Measurements from ENCODE around the gene EDDM3A.
"Not testable (repeated sequence)": the region's sequence is repeated elsewhere in the genome, so short reads cannot be mapped to it uniquely, and the experiment has no call there.

EDDM3A gene, protein sequence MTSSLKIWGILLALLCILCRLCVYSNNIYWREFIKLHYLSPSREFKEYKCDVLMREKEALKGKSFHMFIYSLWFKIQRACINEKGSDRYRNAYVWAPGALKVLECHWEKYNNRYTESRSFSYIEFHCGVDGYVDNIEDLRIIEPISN

DNA sequence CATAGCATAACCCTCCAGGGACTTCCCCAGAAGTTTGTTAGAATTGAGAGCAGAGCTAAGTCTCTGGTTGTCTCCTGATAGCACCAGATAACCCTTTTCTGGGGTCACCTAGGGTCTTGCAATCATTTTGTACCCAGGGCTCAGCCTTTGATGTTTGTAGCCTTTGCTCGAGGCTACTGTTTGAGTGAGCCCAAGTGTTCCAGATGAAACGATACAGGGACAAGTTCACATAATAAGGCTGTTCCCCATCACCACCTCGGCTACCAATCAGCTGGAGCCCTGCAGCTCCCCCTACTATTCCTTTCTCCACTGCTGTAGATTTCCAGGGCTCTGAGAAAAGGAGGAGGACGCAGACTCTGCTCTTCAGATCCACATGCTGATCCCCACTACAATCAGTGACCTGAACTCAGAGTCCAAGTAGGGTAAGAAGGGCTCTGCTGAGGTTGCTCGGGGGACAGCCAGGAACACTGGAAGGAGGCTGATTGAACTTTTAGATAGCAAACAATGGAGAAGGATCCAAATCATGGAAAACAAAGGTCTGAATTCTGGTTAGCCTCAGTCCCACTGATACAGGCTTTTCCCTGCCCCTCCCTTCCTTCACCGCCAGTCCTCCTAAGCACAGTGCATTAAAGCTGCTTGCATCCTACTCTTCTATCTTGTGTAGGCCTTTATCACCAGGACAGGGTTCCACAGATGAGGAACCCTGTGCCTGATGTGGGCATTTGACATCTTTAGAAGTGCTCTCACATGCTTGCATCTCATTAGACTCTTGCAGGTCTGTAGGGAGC is at the start of gene EDDM3A:
EDDM3A (plus strand) TSS at position 317 of the 788 bp plus-strand sequence. CDS start 1,694 bp downstream, outside the sequence.
- no peak for DNase-seq

DNA sequence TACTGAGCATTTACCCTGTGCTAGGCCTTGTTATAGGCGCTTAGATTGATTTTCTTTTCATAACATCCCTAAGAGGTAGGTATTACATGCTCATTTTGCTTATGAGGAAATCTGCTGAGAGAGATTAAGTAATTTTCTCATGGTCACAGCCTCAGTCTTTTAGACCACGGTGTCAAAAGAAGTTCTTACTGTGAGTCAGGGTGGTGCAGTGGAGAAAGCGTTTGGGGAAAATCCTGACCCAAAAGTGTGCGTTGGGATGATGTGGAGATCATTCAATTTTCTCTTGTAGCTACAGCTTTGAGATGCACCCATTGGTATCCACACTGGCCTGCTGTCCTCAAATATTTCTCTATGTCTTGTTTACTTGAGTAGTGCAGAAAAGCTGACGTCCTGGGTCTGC is 48.9 kb upstream of the EDDM3A start:
- DNase-seq, result no peak

DNA sequence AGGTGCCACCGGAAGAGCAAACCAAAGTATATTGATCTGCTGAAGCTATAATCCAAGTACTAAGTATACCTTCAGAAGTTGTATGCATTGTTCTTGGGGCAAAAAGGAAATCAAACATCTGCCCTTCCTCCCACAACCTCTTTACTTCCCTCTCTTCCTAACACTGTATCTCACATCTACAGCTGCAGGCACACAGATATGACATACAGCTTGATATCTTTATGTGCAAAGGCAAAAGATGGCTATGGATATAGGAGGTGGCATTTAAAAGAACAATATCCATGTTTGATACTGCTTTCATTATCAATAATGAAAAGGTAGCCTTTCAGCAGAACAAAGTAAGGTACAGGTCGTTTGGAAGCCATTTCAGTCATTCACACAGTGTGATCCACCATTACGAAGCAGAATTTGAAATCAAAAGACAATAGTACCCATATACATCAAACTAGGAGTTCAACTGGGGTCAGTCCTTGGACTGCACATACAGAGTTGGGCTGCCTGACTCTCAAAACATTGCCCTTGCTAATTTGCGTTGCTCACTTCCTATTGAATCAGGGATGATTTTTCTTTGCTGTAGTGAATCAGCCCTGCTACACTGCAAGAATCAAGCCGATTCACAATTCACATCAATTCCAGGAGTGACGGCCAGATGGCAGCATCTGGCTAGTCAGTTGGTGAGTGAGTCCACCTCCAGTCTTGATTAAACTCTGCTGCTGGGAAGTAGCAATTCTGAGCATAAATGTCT is 48.2 kb upstream of the EDDM3A start:
- peak; percentile 69 for DNase-seq

DNA sequence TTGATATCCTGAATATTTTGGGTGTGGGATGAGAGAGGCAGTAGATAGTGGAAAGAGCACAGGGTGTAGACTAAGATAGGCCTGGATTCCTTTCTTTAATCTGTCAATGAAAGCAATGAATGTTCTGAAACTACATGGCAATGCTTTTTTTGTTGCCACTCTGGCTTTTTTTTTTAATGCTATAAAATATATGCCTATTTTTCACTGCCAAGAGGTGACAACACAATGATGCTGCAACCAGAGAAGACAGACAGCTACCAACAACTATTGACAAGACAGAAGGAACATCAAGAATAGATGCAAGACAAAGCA is 47.7 kb upstream of the EDDM3A start:
- no peak for DNase-seq

DNA sequence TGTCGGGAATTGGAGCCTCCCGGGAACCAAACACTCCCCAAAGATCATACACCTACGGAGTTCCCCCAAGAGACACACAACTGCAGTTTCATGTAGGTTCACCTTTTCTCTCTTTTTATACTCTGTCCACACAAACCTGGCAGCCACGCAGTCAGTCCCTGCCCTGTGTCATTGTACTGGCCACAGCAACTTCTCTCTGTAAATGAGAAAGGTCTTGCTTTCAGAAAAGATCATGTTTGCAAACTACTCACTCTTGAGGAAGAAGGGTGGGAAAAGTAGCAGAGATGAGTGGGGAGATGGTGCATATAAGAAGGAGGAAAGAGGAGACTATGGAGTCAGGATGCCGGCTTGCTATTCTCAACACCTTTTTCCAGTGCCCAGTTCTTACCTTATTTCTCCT is 46.8 kb upstream of the EDDM3A start:
- no peak for DNase-seq

DNA sequence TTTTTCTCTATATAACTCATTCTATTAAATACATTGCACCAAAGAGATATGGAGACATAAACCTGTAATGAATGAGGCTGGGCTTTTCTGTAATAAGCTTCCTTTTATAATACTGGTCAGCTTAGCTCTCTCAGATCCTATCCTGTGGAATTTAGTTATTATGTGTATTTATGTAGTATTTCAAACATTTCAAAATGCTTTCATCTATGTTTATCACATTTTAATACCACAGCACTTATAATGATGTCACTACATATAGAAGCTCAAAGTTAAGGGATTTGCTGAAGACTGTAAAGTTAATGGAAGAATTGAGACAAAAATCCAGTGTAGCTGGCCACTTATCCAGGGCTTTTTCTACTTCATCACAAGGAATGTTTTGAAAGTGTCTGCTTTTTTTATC is 45.8 kb upstream of the EDDM3A start:
- DNase-seq, result no peak

DNA sequence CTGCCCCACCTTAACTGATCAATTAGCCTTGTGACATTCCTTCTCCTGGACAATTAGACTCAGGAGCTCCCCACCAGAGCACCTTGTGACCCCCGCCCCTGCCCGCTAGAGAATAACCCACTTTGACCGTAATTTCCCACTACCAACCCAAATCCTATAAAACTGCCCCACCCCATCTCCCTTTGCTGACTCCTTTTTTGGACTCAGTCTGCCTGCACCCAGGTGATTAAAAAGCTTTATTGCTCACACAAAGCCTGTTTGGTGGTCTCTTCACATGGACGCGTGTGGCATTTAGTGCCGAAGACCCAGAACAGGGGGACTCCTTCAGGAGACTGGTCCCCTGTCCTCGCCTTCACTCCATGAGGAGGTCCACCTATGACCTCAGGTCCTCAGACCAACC is 44.7 kb upstream of the EDDM3A start:
- DNase-seq, result not testable (repeated sequence)

DNA sequence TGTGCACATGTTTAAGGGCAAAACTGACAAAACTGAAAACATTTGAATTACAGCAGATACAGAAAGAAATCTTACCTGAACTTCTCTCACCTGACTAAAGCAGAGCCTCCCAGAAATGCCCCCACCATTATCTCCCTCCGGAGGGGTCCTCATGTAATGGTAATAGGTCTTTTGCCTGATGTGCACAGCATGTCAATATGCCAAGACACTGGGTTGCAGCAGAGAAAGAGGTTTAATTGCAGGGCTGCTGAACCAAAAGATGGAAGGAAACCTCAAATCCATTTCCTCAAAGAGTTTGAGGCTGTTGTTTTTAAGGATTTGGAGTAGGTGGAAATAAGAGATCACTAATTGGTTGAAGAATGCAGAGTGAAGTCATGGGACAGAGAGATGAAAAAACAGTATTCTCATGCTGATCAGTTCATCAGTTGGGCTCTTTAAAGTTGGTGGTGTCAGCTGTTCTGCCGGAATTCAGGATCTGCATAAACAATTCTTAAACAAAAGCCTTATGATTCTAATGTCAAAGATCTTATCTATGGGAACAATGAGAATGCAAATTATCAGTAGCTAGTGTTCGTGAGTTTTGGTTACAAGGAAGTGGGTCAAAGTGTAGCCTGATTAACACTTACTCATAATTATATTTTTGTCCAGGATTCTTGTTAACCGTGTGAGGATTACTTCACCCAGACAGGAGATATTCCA is 38.9 kb upstream of the EDDM3A start:
- DNase-seq, result no peak

DNA sequence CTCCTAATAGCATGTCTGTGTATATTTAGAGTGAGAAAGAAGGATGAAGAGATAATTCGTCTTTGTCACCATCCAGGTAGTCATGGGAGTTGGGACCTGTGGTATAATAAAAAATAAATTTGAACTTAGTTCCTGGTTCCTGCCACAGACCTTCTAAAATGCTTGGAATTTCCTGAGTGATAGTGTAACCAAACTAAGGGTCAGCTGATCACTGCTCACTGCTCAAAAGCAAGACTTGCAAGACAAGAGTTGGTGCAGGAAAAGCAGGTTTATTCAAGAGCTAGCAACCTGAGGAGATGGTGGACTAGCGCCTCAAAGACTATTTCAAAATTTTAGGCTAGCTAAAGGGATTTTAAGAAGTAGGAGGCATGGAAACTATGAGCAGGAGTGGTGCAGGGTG is 38.1 kb upstream of the EDDM3A start:
- DNase-seq, result no peak

DNA sequence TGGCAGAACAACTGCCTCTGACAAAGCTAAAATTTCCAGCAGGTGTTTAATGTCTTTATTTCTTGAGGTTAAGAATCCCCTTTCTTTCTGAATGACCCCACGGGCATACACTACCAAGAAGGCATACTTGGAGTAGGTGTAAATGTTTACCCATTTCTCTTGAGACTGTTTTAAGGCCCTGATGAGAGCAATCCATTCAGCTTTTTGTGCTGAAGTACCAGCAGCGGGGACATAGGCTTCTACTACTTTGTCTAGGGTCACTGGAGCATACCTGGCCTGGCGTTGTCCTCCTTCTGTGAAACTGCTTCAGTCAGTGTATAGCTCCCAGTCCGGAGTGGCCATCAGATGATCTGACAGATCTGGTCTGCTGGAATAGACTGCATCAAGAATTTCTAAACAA is 34.4 kb upstream of the EDDM3A start:
- no peak for DNase-seq

DNA sequence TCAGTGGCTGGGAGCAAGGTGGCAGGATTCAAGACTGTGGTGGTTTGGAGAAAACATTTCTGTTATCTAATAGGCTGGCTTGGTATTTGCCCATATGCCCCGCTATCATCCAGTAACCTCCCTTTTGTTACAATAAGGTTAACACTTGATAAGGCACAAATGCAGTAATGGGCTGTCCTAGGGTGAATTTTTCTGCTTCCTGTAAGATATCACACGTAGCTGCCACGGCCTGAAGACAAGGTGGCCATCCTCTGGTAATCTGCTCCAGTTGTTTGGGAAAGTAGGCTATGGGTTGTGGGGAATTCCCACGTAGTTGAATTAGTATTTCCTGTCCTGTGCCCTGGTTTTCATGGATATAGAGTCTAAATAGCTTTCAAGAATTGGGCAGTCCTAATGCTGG is 34.0 kb upstream of the EDDM3A start:
- DNase-seq, result no peak

DNA sequence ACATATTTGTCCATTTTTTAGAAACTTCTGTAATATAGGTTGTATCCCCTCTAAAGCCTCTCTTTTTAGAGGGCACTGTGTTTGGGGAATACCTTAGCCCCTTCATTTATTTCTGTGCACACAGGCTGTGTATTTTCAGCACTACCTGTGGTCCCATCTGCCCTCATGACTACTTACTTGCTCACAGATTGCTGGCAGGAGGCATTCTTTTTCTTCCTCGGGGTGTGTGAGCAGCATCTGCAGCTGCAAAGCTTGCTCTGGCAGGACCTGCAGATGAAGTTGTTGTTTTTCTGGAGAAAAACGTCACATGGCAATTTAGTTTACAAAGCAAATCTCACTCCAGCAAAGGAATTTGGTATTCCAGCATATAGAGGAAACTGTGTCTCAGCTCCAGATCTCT is 32.8 kb upstream of the EDDM3A start:
- DNase-seq, result no peak

DNA sequence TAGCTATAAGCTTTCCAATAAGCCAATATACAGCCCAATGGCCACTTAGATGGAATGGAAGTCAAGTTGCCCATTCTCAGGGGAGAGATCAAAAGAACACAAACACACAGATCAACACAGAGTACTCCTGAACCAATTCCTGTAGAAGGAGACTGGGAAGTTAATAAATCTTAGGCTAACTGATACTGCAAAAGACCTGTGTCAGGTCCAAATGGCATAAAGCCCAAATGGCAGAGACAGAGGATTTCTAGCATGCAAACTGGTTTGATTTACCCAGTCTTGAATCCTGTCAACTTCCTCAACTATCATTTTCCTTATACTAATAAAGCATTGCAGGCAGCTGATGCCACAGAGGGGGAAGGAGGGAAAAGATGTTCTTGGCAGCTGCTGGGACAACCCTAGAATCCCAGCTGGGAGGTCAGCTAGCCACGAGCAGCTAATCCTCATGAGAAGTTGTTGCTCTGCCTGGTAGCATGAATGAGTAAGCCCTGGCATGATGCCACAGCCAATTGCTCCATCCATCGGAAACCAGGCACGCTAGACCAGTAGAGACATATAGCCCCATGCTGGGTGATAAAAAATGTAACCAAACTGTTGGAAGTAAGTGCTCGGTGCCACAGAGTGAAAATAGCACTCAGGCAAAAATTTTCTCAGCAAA is 31.0 kb upstream of the EDDM3A start:
- no peak for DNase-seq

DNA sequence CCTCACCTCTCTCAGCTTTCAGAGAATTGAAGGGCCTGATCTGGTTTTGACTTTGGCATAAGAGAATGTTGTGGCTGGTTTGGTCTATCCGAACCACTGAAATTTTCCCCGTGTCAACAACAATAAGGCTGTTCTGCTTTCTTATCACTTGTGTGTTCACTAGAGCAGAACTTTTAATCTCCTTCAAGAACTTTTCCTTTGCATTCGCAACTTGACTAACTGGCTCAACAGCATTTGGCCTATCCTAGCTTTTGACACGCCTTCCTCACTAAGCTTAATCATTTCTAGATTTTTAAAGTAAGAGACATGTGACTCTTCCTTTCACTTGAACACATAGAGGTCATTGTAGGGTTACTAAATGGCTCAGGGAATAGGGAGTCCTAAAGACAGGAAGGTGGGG is 25.9 kb upstream of the EDDM3A start:
- DNase-seq, result no peak

DNA sequence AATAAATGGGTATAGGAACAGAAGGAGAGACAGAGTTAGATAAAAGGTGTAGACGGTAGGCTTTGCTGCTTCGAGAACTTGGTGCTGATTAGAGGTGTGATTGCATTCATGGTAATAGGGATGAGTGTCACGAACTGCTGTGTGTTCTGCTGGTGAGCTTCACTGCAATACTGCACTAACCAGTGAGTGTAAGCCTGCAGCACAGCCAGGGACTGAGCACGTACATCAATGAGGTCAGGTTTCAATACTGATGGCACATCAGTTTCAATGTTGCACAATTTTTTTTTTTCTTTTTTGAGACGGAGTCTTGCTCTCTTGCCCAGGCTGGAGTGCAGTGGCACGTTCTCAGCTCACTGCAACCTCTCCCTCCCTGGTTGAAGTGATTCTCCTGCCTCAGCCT is 24.9 kb upstream of the EDDM3A start:
- no peak for DNase-seq

DNA sequence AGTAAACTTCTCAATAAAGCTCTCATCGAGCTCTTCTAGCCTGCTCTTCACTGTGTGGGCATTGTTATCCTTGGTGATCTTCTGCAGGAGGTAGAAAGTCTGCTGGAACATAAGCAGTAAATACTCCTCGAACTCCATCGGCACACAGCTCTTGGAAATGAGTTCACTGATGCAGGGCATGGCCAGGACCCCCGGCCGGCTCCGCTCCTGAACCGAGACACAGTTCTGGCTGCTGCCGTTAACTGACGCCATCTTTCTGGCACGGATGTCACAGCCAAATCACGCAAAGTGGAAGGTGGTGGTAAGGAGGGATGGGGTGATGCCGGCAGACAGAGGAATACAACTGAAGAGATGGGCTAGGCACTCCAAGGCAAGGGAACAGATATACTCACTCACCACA is 23.7 kb upstream of the EDDM3A start:
- no peak for DNase-seq

DNA sequence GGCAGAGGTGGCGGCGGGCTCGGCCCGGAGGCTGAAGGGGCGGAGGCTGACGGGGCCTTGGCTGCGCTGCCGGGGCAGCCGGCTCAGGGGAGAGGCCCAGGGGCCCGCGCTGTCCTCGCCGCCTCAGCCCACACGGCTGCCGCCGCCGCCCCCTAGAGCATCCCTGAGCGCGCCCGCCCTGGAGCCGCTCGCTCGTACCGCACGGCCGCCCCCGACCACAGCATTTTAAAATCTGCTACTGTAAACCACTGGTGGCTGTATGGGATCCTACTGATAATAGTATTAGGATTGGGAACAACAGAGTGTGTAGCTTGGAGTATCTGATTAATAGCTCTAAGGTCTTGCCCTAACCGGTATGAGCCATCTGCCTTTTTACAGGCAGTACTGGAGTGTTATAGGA is 22.2 kb upstream of the EDDM3A start:
- no peak for DNase-seq

DNA sequence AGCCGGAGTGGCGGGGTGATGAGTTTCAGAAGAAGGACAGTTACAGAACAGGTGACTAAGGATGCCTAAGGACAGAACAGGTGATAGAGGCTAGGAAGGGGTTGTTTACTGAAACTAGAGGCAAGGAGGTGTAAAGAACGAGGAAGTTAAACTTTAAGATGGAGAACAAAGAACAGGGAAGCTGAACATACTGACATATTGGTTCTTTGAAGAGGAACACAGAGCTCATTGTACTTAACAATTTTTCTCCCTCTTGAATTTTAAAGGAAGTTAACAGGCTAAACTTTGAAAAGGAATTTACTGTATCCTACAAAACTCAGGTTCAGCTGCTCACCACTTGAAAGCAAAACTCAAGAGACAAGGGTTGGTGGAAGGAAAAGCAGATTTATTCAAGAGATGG is 19.6 kb upstream of the EDDM3A start:
- not testable (repeated sequence) for DNase-seq

DNA sequence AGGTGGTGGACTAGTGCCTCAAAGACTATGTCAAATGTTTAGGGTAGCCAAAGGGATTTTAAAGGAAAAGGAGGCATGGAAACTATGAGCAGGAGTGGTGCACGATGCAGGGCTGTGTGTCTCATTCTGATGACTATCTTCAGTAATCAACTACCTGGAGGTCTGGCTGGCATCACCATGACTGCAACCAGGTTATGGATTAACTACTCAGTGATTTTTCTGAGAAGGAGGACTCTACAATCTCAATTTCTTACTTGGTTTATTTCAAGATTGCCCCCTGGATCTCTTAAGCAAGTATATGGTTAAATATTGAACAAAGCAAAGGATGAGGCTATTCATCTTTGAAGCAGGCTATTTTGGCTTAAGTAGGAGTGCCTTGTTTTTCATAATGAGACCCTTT is 19.2 kb upstream of the EDDM3A start:
- DNase-seq, result no peak

DNA sequence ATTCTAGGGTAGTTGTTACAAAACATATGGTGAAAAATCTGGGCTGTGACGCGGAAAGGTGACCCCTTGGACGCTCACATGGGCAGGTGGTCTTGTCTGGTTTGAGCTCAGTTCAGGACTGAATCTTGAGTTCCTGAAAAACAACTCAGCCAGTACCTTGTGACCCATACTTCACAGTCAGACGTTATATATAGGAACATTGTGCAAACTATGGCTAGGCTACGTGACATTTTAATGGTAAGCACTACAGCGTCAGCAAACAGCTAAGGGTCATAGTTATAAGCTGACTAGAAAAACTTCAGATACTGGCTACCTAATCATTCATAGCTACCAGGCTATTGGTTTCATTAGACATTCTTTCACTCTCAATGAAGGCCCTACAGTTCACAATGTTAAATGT is 14.8 kb upstream of the EDDM3A start:
- no peak for DNase-seq

DNA sequence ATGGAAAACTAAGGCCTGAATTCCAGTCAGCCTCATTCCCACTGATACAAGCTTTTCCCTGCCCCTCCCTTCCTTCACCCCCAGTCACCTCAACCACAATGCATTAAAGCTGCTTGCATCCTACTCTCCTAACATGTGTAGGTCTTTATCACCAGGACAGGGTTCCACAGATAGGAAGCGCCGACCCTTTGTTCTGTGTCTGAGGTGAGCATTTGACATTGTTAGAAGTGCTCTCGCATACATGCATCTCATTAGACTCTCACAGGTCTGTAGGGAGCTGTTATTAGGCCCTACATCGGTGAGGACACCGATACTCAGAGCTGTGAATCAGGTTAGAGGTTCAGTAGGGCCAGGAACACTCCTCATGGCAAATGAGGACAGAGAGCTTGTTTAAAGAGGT is 13.2 kb upstream of the EDDM3A start:
- no peak for DNase-seq

DNA sequence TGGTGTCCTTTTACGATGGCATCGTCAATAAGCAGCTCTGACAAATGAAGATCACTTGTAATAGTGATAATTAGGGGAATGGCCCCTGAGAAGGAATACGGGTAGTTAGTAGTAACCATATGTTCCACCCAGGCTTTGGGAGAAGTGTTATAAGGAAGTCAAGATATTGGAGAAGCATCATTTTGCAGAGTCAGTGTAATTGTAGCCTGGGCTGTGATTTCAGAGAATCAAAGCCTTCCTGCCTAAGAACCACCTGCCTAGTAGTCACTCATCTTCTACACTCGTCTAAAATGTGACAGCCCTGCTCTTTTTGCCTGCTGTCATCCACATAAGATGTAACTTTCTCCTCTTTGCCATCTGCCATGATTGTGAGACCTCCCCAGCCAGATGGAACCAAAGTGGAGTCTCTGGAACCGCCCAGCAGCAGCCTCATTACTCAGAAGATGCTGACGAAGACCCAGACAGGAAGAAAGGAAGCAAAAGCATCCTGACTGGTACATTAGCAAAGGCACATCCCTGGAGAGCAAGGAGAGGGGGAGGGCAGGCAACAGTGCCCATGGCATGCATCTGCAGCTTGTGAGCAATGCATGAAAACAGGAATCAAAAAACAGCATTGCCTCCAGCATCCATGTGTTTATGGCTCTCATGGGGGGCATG is 12.6 kb upstream of the EDDM3A start:
- no peak for DNase-seq
